ENCODE results near the gene PRRX2. TPM values are rescaled to one million over a fixed set of nuclear protein-coding genes. Genes with fewer than 3 reads are reported as not detected.

Gene PRRX2
- total RNA-seq, 4 donors from 2014 or later: 2.9 to 10.6 (median 8.1) TPM

DNA sequence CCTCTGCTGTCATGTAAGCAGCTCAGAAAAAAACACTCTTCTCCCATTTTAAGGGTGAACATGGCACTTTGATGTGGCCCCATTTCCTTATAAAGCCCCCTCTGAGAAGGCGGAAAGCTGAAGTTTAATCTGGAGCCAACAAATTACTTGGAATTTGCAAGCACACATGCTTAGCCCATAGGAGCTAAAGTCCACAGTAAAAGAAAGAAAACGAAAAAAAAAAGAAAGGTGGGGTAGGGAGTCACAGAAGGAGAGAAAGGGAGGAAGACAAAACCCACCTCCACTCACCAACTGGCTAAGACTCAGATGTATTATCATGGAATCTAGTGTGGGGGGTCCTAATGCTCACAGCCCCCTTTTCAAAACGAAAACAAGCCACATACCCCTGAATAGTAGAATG, 30.4 kb downstream of the PRRX2 start:
- TF ChIP-seq, protein P1, sequence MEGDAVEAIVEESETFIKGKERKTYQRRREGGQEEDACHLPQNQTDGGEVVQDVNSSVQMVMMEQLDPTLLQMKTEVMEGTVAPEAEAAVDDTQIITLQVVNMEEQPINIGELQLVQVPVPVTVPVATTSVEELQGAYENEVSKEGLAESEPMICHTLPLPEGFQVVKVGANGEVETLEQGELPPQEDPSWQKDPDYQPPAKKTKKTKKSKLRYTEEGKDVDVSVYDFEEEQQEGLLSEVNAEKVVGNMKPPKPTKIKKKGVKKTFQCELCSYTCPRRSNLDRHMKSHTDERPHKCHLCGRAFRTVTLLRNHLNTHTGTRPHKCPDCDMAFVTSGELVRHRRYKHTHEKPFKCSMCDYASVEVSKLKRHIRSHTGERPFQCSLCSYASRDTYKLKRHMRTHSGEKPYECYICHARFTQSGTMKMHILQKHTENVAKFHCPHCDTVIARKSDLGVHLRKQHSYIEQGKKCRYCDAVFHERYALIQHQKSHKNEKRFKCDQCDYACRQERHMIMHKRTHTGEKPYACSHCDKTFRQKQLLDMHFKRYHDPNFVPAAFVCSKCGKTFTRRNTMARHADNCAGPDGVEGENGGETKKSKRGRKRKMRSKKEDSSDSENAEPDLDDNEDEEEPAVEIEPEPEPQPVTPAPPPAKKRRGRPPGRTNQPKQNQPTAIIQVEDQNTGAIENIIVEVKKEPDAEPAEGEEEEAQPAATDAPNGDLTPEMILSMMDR (IDR thresholded peaks at IDR 0.05): no peak
- TF ChIP-seq POLR2A (IDR thresholded peaks at IDR 0.05): no peak
- H3K9me3 ChIP-seq: no peaks in the 10 kb centered on the region
- DNase-seq: no peak
- intact Hi-C loops (cut with DNase I): no loop called here
- H3K4me1 ChIP-seq: peaks cover 6 to 16% of the 10 kb centered on the region in 2 donors
- 77 to 78% methylated on average over 3 of the region's 3 CpGs for WGBS, 2 donors
- peaks cover 4% of the 10 kb centered on the region for H3K27me3 ChIP-seq
- H3K27ac ChIP-seq: no peak overlapping the region
- no peaks in the 10 kb centered on the region for H3K36me3 ChIP-seq
- no peak overlapping the region for H3K4me3 ChIP-seq (replicated peaks in 1 of 3)

DNA sequence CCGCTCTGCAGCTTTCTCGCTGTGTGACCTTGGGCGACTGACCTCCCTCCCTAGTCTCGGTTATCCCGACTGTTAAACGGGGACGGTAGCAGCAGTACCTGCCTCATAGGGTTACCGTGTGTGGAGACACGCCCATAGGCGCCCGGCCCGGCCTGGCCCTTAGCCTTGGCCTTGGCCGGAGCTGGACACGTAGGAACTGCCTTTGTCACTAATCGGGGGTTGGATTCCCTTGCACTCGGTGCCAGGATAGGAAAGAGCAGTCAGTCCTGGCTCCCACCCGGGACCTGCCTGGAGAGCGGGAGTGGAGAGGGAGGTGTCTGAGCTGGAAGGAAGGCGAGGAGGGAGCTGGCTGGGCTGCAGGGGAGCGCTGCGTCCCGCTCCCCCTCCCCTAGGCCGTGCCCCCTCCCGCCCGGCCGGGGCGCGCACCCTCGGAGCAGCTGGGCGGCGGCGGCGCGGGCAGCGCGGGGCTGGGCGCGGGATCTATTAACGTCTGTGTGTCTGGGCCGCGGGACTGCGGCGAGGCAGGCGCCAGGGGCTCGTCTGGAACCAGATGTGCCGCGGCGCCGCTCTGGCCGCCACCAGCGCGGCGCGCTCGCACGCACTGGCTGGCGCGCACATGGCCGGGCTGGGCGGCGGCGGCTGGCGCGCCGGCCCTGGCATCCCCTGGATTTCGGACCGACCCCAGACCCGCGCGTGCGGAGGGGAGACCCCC, 31.7 kb downstream of the PRRX2 start:
- Histone ChIP-seq H3K27me3 (peaks cover 4% of the 10 kb centered on the region), H3K9me3 (no peaks in the 10 kb centered on the region), H3K4me3 (replicated peaks in 1 of 3) (peak overlapping the region in 1 of 3 donors; percentile 11), H3K36me3 (no peaks in the 10 kb centered on the region), H3K27ac (peak overlapping the region; percentile 53 to 58 (median 53)), H3K4me1 (peaks cover 6 to 16% of the 10 kb centered on the region in 2 donors)
- 5 to 7% methylated on average over 17 to 32 of the region's 71 CpGs for WGBS, 2 donors
- DNase-seq: peak; percentile 9 to 15
- intact Hi-C loops (cut with DNase I): no loop called here
- TF ChIP-seq POLR2A (IDR thresholded peaks at IDR 0.05): no peak
- TF ChIP-seq, protein P1 (IDR thresholded peaks at IDR 0.05): no peak

DNA sequence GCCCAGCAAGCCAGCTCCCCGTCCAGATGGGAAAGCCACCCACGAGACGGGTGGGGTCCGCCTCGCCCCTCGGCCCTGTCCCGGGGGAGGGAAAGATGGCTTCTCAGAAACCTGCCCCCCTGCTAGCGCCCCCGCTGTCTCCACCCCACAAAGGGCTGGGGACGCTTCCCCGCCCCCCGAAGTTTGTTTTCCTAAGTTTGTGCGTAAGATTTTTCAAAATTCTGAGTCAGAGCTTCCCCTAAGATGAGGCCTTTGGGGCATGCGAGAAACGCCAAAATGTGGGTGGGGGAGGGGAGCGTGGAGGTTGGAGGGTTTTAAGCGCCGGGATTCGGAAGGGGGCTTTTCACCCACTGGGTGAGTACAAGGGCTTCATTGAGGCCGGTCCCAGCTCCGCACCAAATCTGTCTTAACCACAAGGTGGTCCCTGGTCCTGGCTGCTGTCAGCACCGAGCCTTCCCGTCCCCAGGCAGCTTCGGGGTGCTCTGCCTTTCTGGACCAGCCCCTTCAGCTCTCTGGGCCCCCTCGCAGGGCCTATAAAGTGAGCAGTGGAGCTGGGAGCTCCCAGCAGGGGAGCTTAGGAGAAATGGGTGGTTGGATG, 32.3 kb downstream of the PRRX2 start:
- Histone ChIP-seq H3K9me3 (no peaks in the 10 kb centered on the region), H3K27ac (peak overlapping the region; percentile 53 to 58 (median 53)), H3K27me3 (peaks cover 4% of the 10 kb centered on the region), H3K4me3 (replicated peaks in 1 of 3) (peak overlapping the region in 1 of 3 donors; percentile 11), H3K4me1 (peaks cover 6 to 19% of the 10 kb centered on the region in 2 donors), H3K36me3 (no peaks in the 10 kb centered on the region)
- DNase-seq: peak in 1 of 2 donors; percentile 17
- intact Hi-C loops (cut with DNase I): no loop called here
- WGBS, 2 donors: 3% methylated on average over 21 of the region's 25 CpGs; no CpG with 5 or more reads in 1 of the 2 donors
- TF ChIP-seq, protein P1 (IDR thresholded peaks at IDR 0.05): no peak
- no peak for TF ChIP-seq POLR2A (IDR thresholded peaks at IDR 0.05)

DNA sequence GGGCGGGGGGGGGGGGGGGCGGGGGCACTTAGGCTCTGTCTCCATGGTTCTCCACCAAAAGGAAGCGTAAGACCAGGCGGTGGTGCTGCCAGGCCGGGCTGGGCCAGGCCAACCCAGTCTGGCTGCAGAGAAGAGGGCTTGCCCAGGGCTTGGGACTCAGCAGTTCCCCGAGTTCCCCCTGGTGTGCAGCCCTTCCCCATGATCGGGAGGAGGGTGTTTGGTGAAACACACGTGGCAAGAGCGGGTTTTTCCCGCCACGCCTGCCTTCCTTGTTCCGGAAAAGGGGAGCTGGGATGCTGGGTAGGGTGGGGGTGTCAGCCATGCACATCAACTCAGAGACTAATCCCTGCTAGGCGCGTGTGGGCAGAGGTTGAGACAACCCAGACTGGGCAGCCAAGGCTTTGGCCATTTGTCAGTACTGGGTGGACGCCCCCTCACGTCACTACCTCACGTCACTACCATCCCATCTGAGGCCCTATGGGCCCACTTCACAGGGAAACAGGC, 32.9 kb downstream of the PRRX2 start:
- H3K9me3 ChIP-seq: no peaks in the 10 kb centered on the region
- H3K4me3 ChIP-seq (replicated peaks in 1 of 3): no peak overlapping the region
- H3K27me3 ChIP-seq: peaks cover 4% of the 10 kb centered on the region
- DNase-seq: peak; percentile 27 to 36
- 52 to 64% methylated on average over 9 to 13 of the region's 17 CpGs for WGBS, 2 donors
- H3K4me1 ChIP-seq: peaks cover 6 to 23% of the 10 kb centered on the region in 2 donors
- H3K27ac ChIP-seq: peak overlapping the region in 2 of 3 donors; percentile 53 to 58
- TF ChIP-seq POLR2A (IDR thresholded peaks at IDR 0.05): peak in 1 of 2 donors; percentile 22
- TF ChIP-seq, protein P1 (IDR thresholded peaks at IDR 0.05): no peak
- intact Hi-C loops (cut with DNase I): no loop called here
- H3K36me3 ChIP-seq: no peaks in the 10 kb centered on the region

DNA sequence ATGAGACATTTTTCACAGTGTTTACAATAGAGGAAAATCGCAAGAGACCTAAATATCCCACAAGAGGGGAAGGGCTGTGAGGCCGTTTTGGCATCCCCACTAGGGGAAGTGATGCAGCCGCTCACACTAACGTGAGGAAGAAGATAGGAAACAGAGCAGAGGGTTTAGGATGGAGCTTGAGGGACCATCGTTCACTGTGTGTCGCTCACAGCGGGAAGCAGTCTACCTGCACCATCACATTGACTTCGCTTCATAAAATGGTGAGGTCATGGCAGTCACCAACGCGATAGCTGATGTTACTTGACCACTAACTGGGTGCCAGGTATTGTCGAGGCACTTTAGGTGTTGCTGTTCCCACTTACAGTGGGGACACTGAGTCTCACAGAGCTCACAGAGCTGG, 35.6 kb downstream of the PRRX2 start:
- Histone ChIP-seq H3K36me3 (no peaks in the 10 kb centered on the region), H3K4me3 (replicated peaks in 1 of 3) (no peak overlapping the region), H3K4me1 (peaks cover 12 to 31% of the 10 kb centered on the region in 2 donors), H3K27ac (no peak overlapping the region), H3K27me3 (peaks cover 4% of the 10 kb centered on the region), H3K9me3 (no peaks in the 10 kb centered on the region)
- intact Hi-C loops (cut with DNase I): no loop called here
- 71 to 76% methylated on average over 11 of the region's 11 CpGs for WGBS, 2 donors
- no peak for DNase-seq
- TF ChIP-seq, protein P1 (IDR thresholded peaks at IDR 0.05): no peak
- TF ChIP-seq POLR2A (IDR thresholded peaks at IDR 0.05): no peak
